GM12878 (cell line): ENCODE data around the gene CAMLG. TPM values are rescaled to one million over a fixed set of nuclear protein-coding genes. Genes with fewer than 3 reads are reported as not detected.

ENCODE experiments used
- CREB1 ChIP-seq: IDR thresholded peaks from 2 replicates; pipeline ENCODE4 v1.6.1; 2012; ENCODE audit warnings: low read depth, mild to moderate bottlenecking, inconsistent platforms
- EGR1 ChIP-seq, 2 experiments: IDR thresholded peaks; 1 replicate in 1 of 2; 2 replicates in 1 of 2; pipeline ENCODE4 v1.6.1; 2011 to 2012; ENCODE audit warnings: low read depth in 2 of 2, low read length in 2 of 2, borderline replicate concordance in 1 of 2, mild to moderate bottlenecking in 1 of 2, moderate library complexity in 1 of 2
- ETV6 ChIP-seq, 2 experiments: fragments of 450-650 bp in 1 of 2; IDR thresholded peaks in 1 of 2; conservative IDR thresholded peaks in 1 of 2; 2 replicates each; pipeline ENCODE4 v1.6.1; 2014; ENCODE audit warnings: antibody characterized with exemption in 1 of 2, borderline replicate concordance in 1 of 2, low read depth in 1 of 2, mild to moderate bottlenecking in 1 of 2, moderate library complexity in 1 of 2
- MEF2A ChIP-seq: IDR thresholded peaks from 2 replicates; pipeline ENCODE4 v1.6.1; 2011; ENCODE audit warnings: low read depth, mild to moderate bottlenecking, low read length, moderate library complexity; ENCODE audit not compliant: insufficient read depth
- NR2F1 ChIP-seq: fragments of 450-650 bp; conservative IDR thresholded peaks from 2 replicates; pipeline ENCODE4 v1.6.1; 2017; ENCODE audit warnings: mild to moderate bottlenecking
- PML ChIP-seq: IDR thresholded peaks from 2 replicates; pipeline ENCODE4 v1.6.1; 2012; ENCODE audit warnings: low read length, inconsistent platforms
- SIN3A ChIP-seq: IDR thresholded peaks from 2 replicates; pipeline ENCODE4 v1.6.1; 2012; ENCODE audit warnings: low read depth, low read length, improper control_type of control experiment
- TARDBP ChIP-seq: IDR thresholded peaks from 2 replicates; pipeline ENCODE4 v1.6.1; 2016; ENCODE audit warnings: borderline replicate concordance
- TCF12 ChIP-seq: IDR thresholded peaks from 2 replicates; pipeline ENCODE4 v1.6.1; 2011; ENCODE audit warnings: low read depth, mild to moderate bottlenecking, low read length
- YY1 ChIP-seq: IDR thresholded peaks from 2 replicates; pipeline ENCODE4 v1.6.1; 2011; ENCODE audit warnings: low read depth, mild to moderate bottlenecking, low read length
- polyA plus RNA-seq, 11 experiments: library from polyadenylated mRNA; depleted of rRNA in 4 of 11; unstranded in 6 of 11; stranded (reverse) in 5 of 11; fragments of >200 nt; fragmentation: Nextera tagmentation in 4 of 11; fragmentation: Illumina TruSeq in 1 of 11; extraction: Ambion mirVana in 4 of 11; extraction: Trizol in 1 of 11; gene quantifications; 1 replicate in 1 of 11; 2 replicates in 10 of 11; pipeline versions ENCODE4 v1.2.1 to v1.2.3, GENCODE V29; 2011 to 2016; ENCODE audit warnings: inconsistent platforms in 2 of 11, missing spikeins in 2 of 11, low read depth in 1 of 11
- total RNA-seq, 4 experiments: library from RNA; depleted of rRNA in 3 of 4; stranded (reverse); fragments of >200 nt in 3 of 4; fragmentation: Illumina TruSeq in 1 of 4; extraction: Trizol in 1 of 4; gene quantifications; 2 replicates each; pipeline versions ENCODE4 v1.2.1 to v1.2.3, GENCODE V29; 2013 to 2021
- TF ChIP-seq, protein P1 (sequence below): IDR thresholded peaks from 2 replicates; pipeline ENCODE4 v1.6.1; 2011; ENCODE audit warnings: low read depth, mild to moderate bottlenecking, low read length, moderate library complexity, borderline replicate concordance; ENCODE audit errors: extremely low read depth
- TF ChIP-seq, protein P2 (sequence below), 3 experiments: IDR thresholded peaks in 2 of 3; conservative IDR thresholded peaks in 1 of 3; 2 replicates each; pipeline ENCODE4 v1.5.1; 2011; ENCODE audit warnings: low read depth in 3 of 3, low read length in 3 of 3, mild to moderate bottlenecking in 3 of 3, control low read depth in 2 of 3, moderate library complexity in 2 of 3, inconsistent platforms in 1 of 3, mixed read lengths in 1 of 3; ENCODE audit not compliant: control insufficient read depth in 2 of 3, insufficient read depth in 1 of 3; ENCODE audit errors: extremely low read depth in 1 of 3
- TF ChIP-seq, protein P3 (sequence below): fragments of 150-350 bp; IDR thresholded peaks from 2 replicates; pipeline ENCODE4 v1.6.1; 2016; ENCODE audit warnings: low read depth, low read length
- TF ChIP-seq, protein P4 (sequence below): fragments of 450-650 bp; conservative IDR thresholded peaks from 2 replicates; pipeline ENCODE4 v1.6.1; 2017; ENCODE audit warnings: mild to moderate bottlenecking, moderate library complexity

The CAMLG gene
- total and polyA plus RNA-seq, 10 of the 15 experiments (the other 5 are each of a cell fraction or from before 2014, with no cell fraction given) = 18.5 to 51.7 (median 25.5) TPM

DNA sequence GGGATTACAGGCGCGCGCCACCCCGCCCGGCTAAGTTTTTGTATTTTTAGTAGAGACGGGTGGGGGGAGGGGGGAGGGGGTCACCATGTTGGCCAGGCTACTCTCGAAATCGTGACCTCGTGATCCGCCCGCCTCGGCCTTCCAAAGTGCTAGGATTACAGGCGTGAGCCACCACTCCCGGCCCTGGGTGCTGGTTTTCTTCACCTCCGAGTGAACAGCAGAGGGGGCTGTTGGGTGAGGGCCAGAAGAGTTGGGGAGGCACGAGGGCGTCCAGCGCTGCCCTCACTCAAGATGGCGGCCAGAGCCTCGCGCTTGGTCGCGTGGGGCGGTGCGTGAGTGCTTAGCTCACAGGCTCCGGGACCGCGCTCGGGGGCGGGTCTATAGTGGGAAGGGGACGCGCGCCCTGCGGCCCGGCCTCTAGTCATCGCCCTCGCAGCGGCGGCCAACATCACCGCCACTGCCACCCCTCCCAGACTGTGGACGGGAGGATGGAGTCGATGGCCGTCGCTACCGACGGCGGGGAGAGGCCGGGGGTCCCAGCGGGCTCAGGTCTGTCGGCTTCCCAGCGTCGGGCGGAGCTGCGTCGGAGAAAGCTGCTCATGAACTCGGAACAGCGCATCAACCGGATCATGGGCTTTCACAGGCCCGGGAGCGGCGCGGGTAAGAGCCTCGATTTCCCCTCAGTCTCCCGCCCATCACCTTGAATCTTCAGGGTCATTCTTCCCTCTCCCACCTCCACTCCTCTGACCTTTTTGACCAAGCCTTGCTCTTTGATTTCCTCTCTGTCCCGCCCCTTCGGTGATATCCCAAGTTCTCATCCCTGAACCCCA, at the start of gene CAMLG (continued):
- TF ChIP-seq, protein P1, sequence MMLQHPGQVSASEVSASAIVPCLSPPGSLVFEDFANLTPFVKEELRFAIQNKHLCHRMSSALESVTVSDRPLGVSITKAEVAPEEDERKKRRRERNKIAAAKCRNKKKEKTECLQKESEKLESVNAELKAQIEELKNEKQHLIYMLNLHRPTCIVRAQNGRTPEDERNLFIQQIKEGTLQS = peak; percentile 78; the same call in 1 of the 2 replicates
- TF ChIP-seq, protein P2, sequence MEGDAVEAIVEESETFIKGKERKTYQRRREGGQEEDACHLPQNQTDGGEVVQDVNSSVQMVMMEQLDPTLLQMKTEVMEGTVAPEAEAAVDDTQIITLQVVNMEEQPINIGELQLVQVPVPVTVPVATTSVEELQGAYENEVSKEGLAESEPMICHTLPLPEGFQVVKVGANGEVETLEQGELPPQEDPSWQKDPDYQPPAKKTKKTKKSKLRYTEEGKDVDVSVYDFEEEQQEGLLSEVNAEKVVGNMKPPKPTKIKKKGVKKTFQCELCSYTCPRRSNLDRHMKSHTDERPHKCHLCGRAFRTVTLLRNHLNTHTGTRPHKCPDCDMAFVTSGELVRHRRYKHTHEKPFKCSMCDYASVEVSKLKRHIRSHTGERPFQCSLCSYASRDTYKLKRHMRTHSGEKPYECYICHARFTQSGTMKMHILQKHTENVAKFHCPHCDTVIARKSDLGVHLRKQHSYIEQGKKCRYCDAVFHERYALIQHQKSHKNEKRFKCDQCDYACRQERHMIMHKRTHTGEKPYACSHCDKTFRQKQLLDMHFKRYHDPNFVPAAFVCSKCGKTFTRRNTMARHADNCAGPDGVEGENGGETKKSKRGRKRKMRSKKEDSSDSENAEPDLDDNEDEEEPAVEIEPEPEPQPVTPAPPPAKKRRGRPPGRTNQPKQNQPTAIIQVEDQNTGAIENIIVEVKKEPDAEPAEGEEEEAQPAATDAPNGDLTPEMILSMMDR (IDR thresholded peaks at IDR 0.05 in 2 of 3, conservative IDR thresholded peaks at IDR 0.05 in 1 of 3; ENCODE audit: control insufficient read depth in 2 of 3, extremely low read depth in 1 of 3, insufficient read depth in 1 of 3, low read depth in 3 of 3, low read length in 3 of 3) = peak; percentile 67 to 84 (median 74)
- TF ChIP-seq TARDBP (peak; percentile 95), YY1 (peak; percentile 100), EGR1 (IDR thresholded peaks at IDR 0.05; ENCODE audit: borderline replicate concordance in 1 of 2, low read depth in 2 of 2, low read length in 2 of 2) (peak in 1 of 2 experiments; percentile 61; a peak in 1 of 3 replicates), CREB1 (peak; percentile 99), TCF12 (no peak), SIN3A (0 out of 2 replicates have a peak, but pooled peaks have one; percentile 60), ETV6 (conservative IDR thresholded peaks at IDR 0.05 in 1 of 2, IDR thresholded peaks at IDR 0.05 in 1 of 2; ENCODE audit: borderline replicate concordance in 1 of 2, low read depth in 1 of 2) (0 out of 4 replicates have a peak, but pooled peaks of 1 of the 2 experiments have one; percentile 16), PML (peak; percentile 64; the same call in 1 of the 2 replicates), NR2F1 (peak; percentile 65), MEF2A (0 out of 2 replicates have a peak, but pooled peaks have one; percentile 19)
- TF ChIP-seq, protein P3, sequence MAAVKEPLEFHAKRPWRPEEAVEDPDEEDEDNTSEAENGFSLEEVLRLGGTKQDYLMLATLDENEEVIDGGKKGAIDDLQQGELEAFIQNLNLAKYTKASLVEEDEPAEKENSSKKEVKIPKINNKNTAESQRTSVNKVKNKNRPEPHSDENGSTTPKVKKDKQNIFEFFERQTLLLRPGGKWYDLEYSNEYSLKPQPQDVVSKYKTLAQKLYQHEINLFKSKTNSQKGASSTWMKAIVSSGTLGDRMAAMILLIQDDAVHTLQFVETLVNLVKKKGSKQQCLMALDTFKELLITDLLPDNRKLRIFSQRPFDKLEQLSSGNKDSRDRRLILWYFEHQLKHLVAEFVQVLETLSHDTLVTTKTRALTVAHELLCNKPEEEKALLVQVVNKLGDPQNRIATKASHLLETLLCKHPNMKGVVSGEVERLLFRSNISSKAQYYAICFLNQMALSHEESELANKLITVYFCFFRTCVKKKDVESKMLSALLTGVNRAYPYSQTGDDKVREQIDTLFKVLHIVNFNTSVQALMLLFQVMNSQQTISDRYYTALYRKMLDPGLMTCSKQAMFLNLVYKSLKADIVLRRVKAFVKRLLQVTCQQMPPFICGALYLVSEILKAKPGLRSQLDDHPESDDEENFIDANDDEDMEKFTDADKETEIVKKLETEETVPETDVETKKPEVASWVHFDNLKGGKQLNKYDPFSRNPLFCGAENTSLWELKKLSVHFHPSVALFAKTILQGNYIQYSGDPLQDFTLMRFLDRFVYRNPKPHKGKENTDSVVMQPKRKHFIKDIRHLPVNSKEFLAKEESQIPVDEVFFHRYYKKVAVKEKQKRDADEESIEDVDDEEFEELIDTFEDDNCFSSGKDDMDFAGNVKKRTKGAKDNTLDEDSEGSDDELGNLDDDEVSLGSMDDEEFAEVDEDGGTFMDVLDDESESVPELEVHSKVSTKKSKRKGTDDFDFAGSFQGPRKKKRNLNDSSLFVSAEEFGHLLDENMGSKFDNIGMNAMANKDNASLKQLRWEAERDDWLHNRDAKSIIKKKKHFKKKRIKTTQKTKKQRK = no peak
- TF ChIP-seq, protein P4, sequence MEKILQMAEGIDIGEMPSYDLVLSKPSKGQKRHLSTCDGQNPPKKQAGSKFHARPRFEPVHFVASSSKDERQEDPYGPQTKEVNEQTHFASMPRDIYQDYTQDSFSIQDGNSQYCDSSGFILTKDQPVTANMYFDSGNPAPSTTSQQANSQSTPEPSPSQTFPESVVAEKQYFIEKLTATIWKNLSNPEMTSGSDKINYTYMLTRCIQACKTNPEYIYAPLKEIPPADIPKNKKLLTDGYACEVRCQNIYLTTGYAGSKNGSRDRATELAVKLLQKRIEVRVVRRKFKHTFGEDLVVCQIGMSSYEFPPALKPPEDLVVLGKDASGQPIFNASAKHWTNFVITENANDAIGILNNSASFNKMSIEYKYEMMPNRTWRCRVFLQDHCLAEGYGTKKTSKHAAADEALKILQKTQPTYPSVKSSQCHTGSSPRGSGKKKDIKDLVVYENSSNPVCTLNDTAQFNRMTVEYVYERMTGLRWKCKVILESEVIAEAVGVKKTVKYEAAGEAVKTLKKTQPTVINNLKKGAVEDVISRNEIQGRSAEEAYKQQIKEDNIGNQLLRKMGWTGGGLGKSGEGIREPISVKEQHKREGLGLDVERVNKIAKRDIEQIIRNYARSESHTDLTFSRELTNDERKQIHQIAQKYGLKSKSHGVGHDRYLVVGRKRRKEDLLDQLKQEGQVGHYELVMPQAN = peak; percentile 77
